BLaER1 (cell line): ENCODE data around the gene UNK.

ENCODE experiments used
- H3K27ac ChIP-seq: shearing (Covaris generic); formaldehyde crosslinking; 2 replicates; pipeline ENCODE4 v1.8.1; 2022
- H3K27me3 ChIP-seq: shearing (Covaris generic); formaldehyde crosslinking; 2 replicates; pipeline ENCODE4 v1.8.1; 2022
- H3K36me3 ChIP-seq: shearing (Covaris generic); formaldehyde crosslinking; 2 replicates; pipeline ENCODE4 v1.8.1; 2022
- H3K4me1 ChIP-seq: shearing (Covaris generic); formaldehyde crosslinking; 2 replicates; pipeline ENCODE4 v1.8.1; 2022
- H3K4me2 ChIP-seq: shearing (Covaris generic); formaldehyde crosslinking; 2 replicates; pipeline ENCODE4 v1.8.1; 2022
- H3K4me3 ChIP-seq: shearing (Covaris generic); formaldehyde crosslinking; 2 replicates; pipeline ENCODE4 v1.8.1; 2022
- H3K9ac ChIP-seq: shearing (Covaris generic); formaldehyde crosslinking; 2 replicates; pipeline ENCODE4 v1.8.1; 2022
- H3K9me3 ChIP-seq: shearing (Covaris generic); formaldehyde crosslinking; 2 replicates; pipeline ENCODE4 v1.8.1; 2022
- H4K20me1 ChIP-seq: shearing (Covaris generic); formaldehyde crosslinking; 2 replicates; pipeline ENCODE4 v1.8.1; 2022
- Cebpa-rat ChIP-seq: shearing (Covaris generic); IDR thresholded peaks from 2 replicates; pipeline ENCODE4 v1.8.1; 2022

The UNK gene

GRCh38 chr17:75784473-75785015 lies at the start of gene UNK:
TSS of gene UNK (plus strand) at chr17:75784806. CDS start at chr17:75784881, 75 bp downstream.
- Histone ChIP-seq H3K4me1 (peaks cover 64% of the 10 kb centered on the region), H3K27ac (peak within 1 kb of the TSS; percentile 100), H4K20me1 (peaks cover 14% of the 10 kb centered on the region), H3K9ac (peak within 1 kb of the TSS; percentile 99), H3K9me3 (no peaks in the 10 kb centered on the region), H3K27me3 (no peaks in the 10 kb centered on the region), H3K4me3 (peak within 1 kb of the TSS; percentile 79), H3K4me2 (peak within 1 kb of the TSS; percentile 98), H3K36me3 (peaks cover 23% of the 10 kb centered on the region; the same call in 1 of the 2 replicates)
- TF ChIP-seq Cebpa-rat = no peak

GRCh38 chr17:75736173-75736835 lies 48.3 kb upstream of the UNK start:
- H3K9me3 ChIP-seq = no peaks in the 10 kb centered on the region
- no peak overlapping the region for H3K4me2 ChIP-seq
- no peaks in the 10 kb centered on the region for H3K36me3 ChIP-seq
- no peak overlapping the region for H3K27ac ChIP-seq
- no peak overlapping the region for H3K9ac ChIP-seq
- H3K4me1 ChIP-seq = peaks cover 25% of the 10 kb centered on the region
- no peaks in the 10 kb centered on the region for H4K20me1 ChIP-seq
- no peaks in the 10 kb centered on the region for H3K27me3 ChIP-seq
- no peak for TF ChIP-seq Cebpa-rat
- no peak overlapping the region for H3K4me3 ChIP-seq

- Histone ChIP-seq H3K36me3 (no peaks in the 10 kb centered on the region), H3K4me1 (peaks cover 25% of the 10 kb centered on the region), H3K27ac (0 out of 2 replicates have a peak overlapping the region, but pooled peaks have one; percentile 26), H4K20me1 (no peaks in the 10 kb centered on the region), H3K9ac (no peak overlapping the region), H3K4me3 (no peak overlapping the region), H3K4me2 (peak overlapping the region; percentile 62), H3K9me3 (no peaks in the 10 kb centered on the region), H3K27me3 (no peaks in the 10 kb centered on the region)
- TF ChIP-seq Cebpa-rat = no peak
Observed at GRCh38 chr17:75737133-75737962, 47.3 kb upstream of the UNK start.

- H3K4me2 ChIP-seq = peak overlapping the region; percentile 62
- H4K20me1 ChIP-seq = no peaks in the 10 kb centered on the region
- no peak for TF ChIP-seq Cebpa-rat
- peaks cover 25% of the 10 kb centered on the region for H3K4me1 ChIP-seq
- H3K9ac ChIP-seq = peak overlapping the region; percentile 35; the same call in 1 of the 2 replicates
- no peak overlapping the region for H3K4me3 ChIP-seq
- no peaks in the 10 kb centered on the region for H3K36me3 ChIP-seq
- no peaks in the 10 kb centered on the region for H3K27me3 ChIP-seq
- peak overlapping the region; percentile 44 for H3K27ac ChIP-seq
- no peaks in the 10 kb centered on the region for H3K9me3 ChIP-seq
Observed at GRCh38 chr17:75738218-75738802, 46.3 kb upstream of the UNK start.

- H3K4me1 ChIP-seq = peaks cover 24% of the 10 kb centered on the region
- H3K9me3 ChIP-seq = no peaks in the 10 kb centered on the region
- H3K36me3 ChIP-seq = no peaks in the 10 kb centered on the region
- TF ChIP-seq Cebpa-rat = no peak
- H4K20me1 ChIP-seq = no peaks in the 10 kb centered on the region
- no peaks in the 10 kb centered on the region for H3K27me3 ChIP-seq
- H3K4me3 ChIP-seq = no peak overlapping the region
- no peak overlapping the region for H3K9ac ChIP-seq
- no peak overlapping the region for H3K4me2 ChIP-seq
- H3K27ac ChIP-seq = no peak overlapping the region
Observed at GRCh38 chr17:75739174-75739573, 45.4 kb upstream of the UNK start.

- no peaks in the 10 kb centered on the region for H3K36me3 ChIP-seq
- H3K27me3 ChIP-seq = no peaks in the 10 kb centered on the region
- H3K27ac ChIP-seq = no peak overlapping the region
- H3K4me2 ChIP-seq = no peak overlapping the region
- TF ChIP-seq Cebpa-rat = no peak
- no peaks in the 10 kb centered on the region for H4K20me1 ChIP-seq
- no peaks in the 10 kb centered on the region for H3K9me3 ChIP-seq
- peaks cover 18% of the 10 kb centered on the region for H3K4me1 ChIP-seq
- no peak overlapping the region for H3K9ac ChIP-seq
- H3K4me3 ChIP-seq = no peak overlapping the region
Observed at GRCh38 chr17:75739801-75740200, 44.8 kb upstream of the UNK start.

GRCh38 chr17:75740215-75740614 lies 44.4 kb upstream of the UNK start:
- Histone ChIP-seq H3K4me3 (no peak overlapping the region), H3K9ac (no peak overlapping the region), H3K27me3 (no peaks in the 10 kb centered on the region), H4K20me1 (no peaks in the 10 kb centered on the region), H3K27ac (peak overlapping the region; percentile 22; the same call in 1 of the 2 replicates), H3K4me1 (peaks cover 15% of the 10 kb centered on the region), H3K4me2 (no peak overlapping the region), H3K36me3 (no peaks in the 10 kb centered on the region), H3K9me3 (no peaks in the 10 kb centered on the region)
- no peak for TF ChIP-seq Cebpa-rat

GRCh38 chr17:75740631-75741077 lies 44.0 kb upstream of the UNK start:
- no peak overlapping the region for H3K4me3 ChIP-seq
- TF ChIP-seq Cebpa-rat = no peak
- no peaks in the 10 kb centered on the region for H3K36me3 ChIP-seq
- H4K20me1 ChIP-seq = no peaks in the 10 kb centered on the region
- H3K27ac ChIP-seq = peak overlapping the region; percentile 22; the same call in 1 of the 2 replicates
- H3K9me3 ChIP-seq = no peaks in the 10 kb centered on the region
- H3K9ac ChIP-seq = no peak overlapping the region
- H3K27me3 ChIP-seq = no peaks in the 10 kb centered on the region
- no peak overlapping the region for H3K4me2 ChIP-seq
- H3K4me1 ChIP-seq = peaks cover 15% of the 10 kb centered on the region

GRCh38 chr17:75742337-75742736 lies 42.3 kb upstream of the UNK start:
- Histone ChIP-seq H3K27ac (no peak overlapping the region), H4K20me1 (no peaks in the 10 kb centered on the region), H3K9me3 (no peaks in the 10 kb centered on the region), H3K27me3 (no peaks in the 10 kb centered on the region), H3K4me3 (no peak overlapping the region), H3K4me1 (peaks cover 17% of the 10 kb centered on the region), H3K4me2 (no peak overlapping the region), H3K9ac (no peak overlapping the region), H3K36me3 (no peaks in the 10 kb centered on the region)
- no peak for TF ChIP-seq Cebpa-rat
